Neural cell (in vitro differentiated cells): ENCODE measurements around the gene POLN. TPM values are rescaled to one million over a fixed set of nuclear protein-coding genes. Genes with fewer than 3 reads are reported as not detected.
"Not testable (repeated sequence)": the region's sequence is repeated elsewhere in the genome, so short reads cannot be mapped to it uniquely, and the experiment has no call there.

ENCODE experiments used
- H2AFZ ChIP-seq: fragments of 200-600, 300-800 bp; sonication (generic), shearing (Covaris generic); 2 replicates; pipeline ENCODE4 v1.6.0; 2014; ENCODE audit warnings: low read depth, mild to moderate bottlenecking, antibody characterized with exemption, low read length, moderate library complexity
- H3F3A ChIP-seq: fragments of 200-600 bp; shearing (Covaris generic); 2 replicates; pipeline ENCODE4 v1.6.1; 2016; ENCODE audit warnings: mild to moderate bottlenecking, moderate library complexity, mixed read lengths, antibody characterized with exemption, low read length; ENCODE audit not compliant: insufficient read depth, poor library complexity, severe bottlenecking
- H3K27ac ChIP-seq: fragments of 200-600, 300-800 bp; sonication (generic), shearing (Covaris generic); 2 replicates; pipeline ENCODE4 v1.5.1; 2014; ENCODE audit warnings: mild to moderate bottlenecking, low read length, moderate library complexity
- H3K27me3 ChIP-seq: fragments of 300-800, 200-600 bp; sonication (generic), shearing (Covaris generic); 2 replicates; pipeline ENCODE4 v1.6.0; 2014; ENCODE audit warnings: mild to moderate bottlenecking, low read depth, low read length, moderate library complexity; ENCODE audit not compliant: insufficient read depth
- H3K36me3 ChIP-seq: fragments of 300-800, 200-600 bp; sonication (generic), shearing (Covaris generic); 2 replicates; pipeline ENCODE4 v1.5.1; 2014; ENCODE audit warnings: mild to moderate bottlenecking, antibody characterized with exemption, low read length, moderate library complexity; ENCODE audit not compliant: insufficient read depth
- H3K4me2 ChIP-seq: fragments of 300-800, 200-600 bp; sonication (generic), shearing (Covaris generic); 2 replicates; pipeline ENCODE4 v1.6.0; 2014; ENCODE audit warnings: mild to moderate bottlenecking, low read length
- H3K4me3 ChIP-seq: fragments of 300-800, 200-600 bp; sonication (generic), shearing (Covaris generic); 2 replicates; pipeline ENCODE4 v1.5.1; 2014; ENCODE audit warnings: mild to moderate bottlenecking, low read length, moderate library complexity
- H3K79me2 ChIP-seq: fragments of 200-600 bp; shearing (Covaris generic); replicated peaks from 2 replicates; pipeline ENCODE4 v1.6.0; 2014; ENCODE audit warnings: mild to moderate bottlenecking, low read length, moderate library complexity; ENCODE audit not compliant: insufficient read depth
- H3K9ac ChIP-seq: fragments of 300-800, 200-600 bp; sonication (generic), shearing (Covaris generic); 2 replicates; pipeline ENCODE4 v1.6.1; 2016; ENCODE audit warnings: mild to moderate bottlenecking, low read length, mixed read lengths
- H3K9me2 ChIP-seq: fragments of 200-600 bp; shearing (Covaris generic); 2 replicates; pipeline ENCODE4 v1.6.1; 2016; ENCODE audit warnings: mild to moderate bottlenecking, low read length, mixed read lengths; ENCODE audit not compliant: insufficient read depth
- H3K9me3 ChIP-seq: fragments of 200-600, 300-800 bp; sonication (generic), shearing (Covaris generic); 2 replicates; pipeline ENCODE4 v1.6.1; 2016; ENCODE audit warnings: mild to moderate bottlenecking, mixed run types, low read length, moderate library complexity, mixed read lengths
- H4K20me1 ChIP-seq: fragments of 200-600 bp; shearing (Covaris generic); 2 replicates; pipeline ENCODE4 v1.6.1; 2016; ENCODE audit warnings: mild to moderate bottlenecking, mixed run types; ENCODE audit not compliant: insufficient read depth
- EP300 ChIP-seq: fragments of 450-650 bp; conservative IDR thresholded peaks from 2 replicates; pipeline ENCODE4 v1.6.1; 2014; ENCODE audit warnings: antibody characterized with exemption, mild to moderate bottlenecking, moderate library complexity; ENCODE audit not compliant: poor library complexity, severe bottlenecking
- EZH2 ChIP-seq: fragments of 200-600, 300-800 bp; shearing (Covaris generic), sonication (generic); IDR thresholded peaks from 2 replicates; pipeline ENCODE4 v1.6.1; 2014; ENCODE audit warnings: antibody characterized with exemption, low read length, borderline replicate concordance, mild to moderate bottlenecking; ENCODE audit not compliant: insufficient read depth, poor library complexity, severe bottlenecking
- MXI1 ChIP-seq: fragments of 450-650 bp; conservative IDR thresholded peaks from 2 replicates; pipeline ENCODE4 v1.6.1; 2014; ENCODE audit warnings: antibody characterized with exemption, mild to moderate bottlenecking; ENCODE audit not compliant: poor library complexity, severe bottlenecking
- POLR2AphosphoS5 ChIP-seq: IDR thresholded peaks from 2 replicates; pipeline ENCODE4 v1.6.1; 2012
- RAD21 ChIP-seq: fragments of 450-650 bp; conservative IDR thresholded peaks from 2 replicates; pipeline ENCODE4 v1.6.1; 2014; ENCODE audit warnings: antibody characterized with exemption, mild to moderate bottlenecking, moderate library complexity
- SMC3 ChIP-seq: fragments of 450-650 bp; conservative IDR thresholded peaks from 2 replicates; pipeline ENCODE4 v1.6.1; 2014; ENCODE audit warnings: antibody characterized with exemption, mild to moderate bottlenecking, moderate library complexity; ENCODE audit not compliant: poor library complexity
- TAF1 ChIP-seq: IDR thresholded peaks from 2 replicates; pipeline ENCODE4 v1.6.1; 2012; ENCODE audit warnings: low read depth
- polyA plus RNA-seq: library from polyadenylated mRNA; depleted of rRNA; stranded (reverse); fragments of >200 nt; gene quantifications from 2 replicates; pipeline ENCODE4 v1.2.3, GENCODE V29; 2014
- TF ChIP-seq, protein P1 (sequence below): IDR thresholded peaks from 2 replicates; pipeline ENCODE4 v1.6.1; 2012; ENCODE audit warnings: borderline replicate concordance
- TF ChIP-seq, protein P2 (sequence below): fragments of 450-650 bp; IDR thresholded peaks from 2 replicates; pipeline ENCODE4 v1.5.1; 2014; ENCODE audit warnings: antibody characterized with exemption, mild to moderate bottlenecking, moderate library complexity; ENCODE audit not compliant: poor library complexity, severe bottlenecking

Gene POLN
- polyA plus RNA-seq, 1 donor from 2014 or later: 1.1 TPM

DNA sequence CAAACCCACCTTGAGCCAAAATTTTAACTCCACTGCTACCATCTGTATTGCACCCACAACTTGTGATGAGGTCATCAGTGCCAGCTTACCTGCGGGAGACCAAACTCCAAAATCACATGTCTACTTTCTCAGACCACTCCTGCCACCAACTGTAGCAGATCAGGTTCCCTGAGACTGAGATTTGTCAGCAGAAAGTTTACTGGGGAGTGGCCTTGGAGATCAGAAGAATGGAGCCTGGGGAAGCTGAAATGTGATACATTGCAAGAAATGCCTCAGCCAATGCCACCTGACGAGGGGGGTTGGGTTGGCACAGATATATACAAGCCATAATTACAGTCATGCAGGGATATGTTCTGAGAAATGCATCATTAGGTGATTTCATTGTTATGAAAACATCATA lies 19.1 kb downstream of the POLN start:
- H3K36me3 ChIP-seq: no peaks in the 10 kb centered on the region
- no peaks in the 10 kb centered on the region for H4K20me1 ChIP-seq
- TF ChIP-seq, protein P1, sequence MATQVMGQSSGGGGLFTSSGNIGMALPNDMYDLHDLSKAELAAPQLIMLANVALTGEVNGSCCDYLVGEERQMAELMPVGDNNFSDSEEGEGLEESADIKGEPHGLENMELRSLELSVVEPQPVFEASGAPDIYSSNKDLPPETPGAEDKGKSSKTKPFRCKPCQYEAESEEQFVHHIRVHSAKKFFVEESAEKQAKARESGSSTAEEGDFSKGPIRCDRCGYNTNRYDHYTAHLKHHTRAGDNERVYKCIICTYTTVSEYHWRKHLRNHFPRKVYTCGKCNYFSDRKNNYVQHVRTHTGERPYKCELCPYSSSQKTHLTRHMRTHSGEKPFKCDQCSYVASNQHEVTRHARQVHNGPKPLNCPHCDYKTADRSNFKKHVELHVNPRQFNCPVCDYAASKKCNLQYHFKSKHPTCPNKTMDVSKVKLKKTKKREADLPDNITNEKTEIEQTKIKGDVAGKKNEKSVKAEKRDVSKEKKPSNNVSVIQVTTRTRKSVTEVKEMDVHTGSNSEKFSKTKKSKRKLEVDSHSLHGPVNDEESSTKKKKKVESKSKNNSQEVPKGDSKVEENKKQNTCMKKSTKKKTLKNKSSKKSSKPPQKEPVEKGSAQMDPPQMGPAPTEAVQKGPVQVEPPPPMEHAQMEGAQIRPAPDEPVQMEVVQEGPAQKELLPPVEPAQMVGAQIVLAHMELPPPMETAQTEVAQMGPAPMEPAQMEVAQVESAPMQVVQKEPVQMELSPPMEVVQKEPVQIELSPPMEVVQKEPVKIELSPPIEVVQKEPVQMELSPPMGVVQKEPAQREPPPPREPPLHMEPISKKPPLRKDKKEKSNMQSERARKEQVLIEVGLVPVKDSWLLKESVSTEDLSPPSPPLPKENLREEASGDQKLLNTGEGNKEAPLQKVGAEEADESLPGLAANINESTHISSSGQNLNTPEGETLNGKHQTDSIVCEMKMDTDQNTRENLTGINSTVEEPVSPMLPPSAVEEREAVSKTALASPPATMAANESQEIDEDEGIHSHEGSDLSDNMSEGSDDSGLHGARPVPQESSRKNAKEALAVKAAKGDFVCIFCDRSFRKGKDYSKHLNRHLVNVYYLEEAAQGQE: no peak
- H3F3A ChIP-seq: no peaks in the 10 kb centered on the region
- no peak overlapping the region for H3K27ac ChIP-seq
- no peaks in the 10 kb centered on the region for H3K27me3 ChIP-seq
- H3K4me2 ChIP-seq: no peak overlapping the region
- H3K9me3 ChIP-seq: no peaks in the 10 kb centered on the region
- no peak overlapping the region for H3K9ac ChIP-seq
- H3K79me2 ChIP-seq: no peaks in the 10 kb centered on the region
- H3K4me3 ChIP-seq: no peak overlapping the region
- H3K9me2 ChIP-seq: no peaks in the 10 kb centered on the region
- H2AFZ ChIP-seq: no peak overlapping the region

DNA sequence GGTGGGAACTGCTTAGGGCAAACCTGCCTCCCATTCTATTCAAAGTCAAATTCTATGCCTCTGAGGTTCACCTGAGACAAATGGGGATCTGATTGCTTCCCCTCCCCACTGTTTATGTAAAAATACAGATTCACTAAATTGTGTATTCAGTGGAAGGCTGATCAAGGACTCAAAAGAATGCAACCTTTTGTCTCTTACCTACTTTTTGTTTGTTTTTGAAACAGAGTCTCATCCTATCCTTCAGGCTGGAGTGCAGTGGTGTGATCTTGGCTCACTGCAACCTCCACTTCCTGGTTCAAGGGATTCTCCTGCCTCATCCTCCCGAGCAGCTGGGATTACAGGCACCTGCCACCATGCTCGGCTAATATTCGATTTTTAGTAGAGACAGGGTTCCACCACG lies 20.5 kb downstream of the POLN start:
- H3K36me3 ChIP-seq, H3K9ac ChIP-seq, H2AFZ ChIP-seq, H3K27ac ChIP-seq, H3F3A ChIP-seq, H3K79me2 ChIP-seq, H4K20me1 ChIP-seq, H3K9me2 ChIP-seq, H3K27me3 ChIP-seq, H3K4me2 ChIP-seq, H3K4me3 ChIP-seq, H3K9me3 ChIP-seq: not testable (repeated sequence)

DNA sequence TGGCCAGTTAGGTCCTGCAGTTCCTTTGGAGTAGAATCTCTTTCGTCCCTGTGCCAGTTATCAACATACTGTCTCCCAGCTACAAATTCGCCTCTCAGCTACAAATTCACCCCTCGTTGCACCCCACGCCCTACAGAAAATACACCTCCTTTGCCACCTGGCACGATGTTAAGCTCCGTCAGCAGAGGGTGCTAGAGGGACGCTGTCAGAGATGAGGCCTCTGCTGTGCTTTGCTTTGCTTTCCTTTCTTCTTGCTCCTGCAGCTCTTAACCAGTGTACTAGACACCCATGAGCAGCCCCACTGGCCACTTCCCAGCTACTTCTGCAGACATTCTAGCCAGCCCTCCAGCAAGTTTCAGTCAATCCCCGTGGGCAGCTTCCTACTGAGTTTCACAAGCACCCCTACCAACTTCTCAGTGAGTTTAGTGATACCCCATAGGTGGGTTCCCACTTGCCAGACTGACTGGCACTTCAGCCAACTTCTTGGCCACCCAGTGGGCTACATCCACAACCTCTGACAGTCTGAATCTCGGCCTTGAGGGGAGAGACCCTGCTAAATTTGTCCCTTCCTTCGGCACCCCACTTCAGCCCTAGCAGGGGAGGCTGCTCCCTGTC lies 21.8 kb downstream of the POLN start:
- Histone ChIP-seq H2AFZ (no peak overlapping the region), H3K4me3 (no peak overlapping the region), H4K20me1 (no peaks in the 10 kb centered on the region), H3K36me3 (no peaks in the 10 kb centered on the region), H3K79me2 (no peaks in the 10 kb centered on the region), H3K9ac (no peak overlapping the region), H3K4me2 (no peak overlapping the region), H3K27ac (no peak overlapping the region), H3K9me2 (no peaks in the 10 kb centered on the region), H3F3A (no peaks in the 10 kb centered on the region), H3K27me3 (no peaks in the 10 kb centered on the region), H3K9me3 (no peaks in the 10 kb centered on the region)
- TF ChIP-seq, protein P2, sequence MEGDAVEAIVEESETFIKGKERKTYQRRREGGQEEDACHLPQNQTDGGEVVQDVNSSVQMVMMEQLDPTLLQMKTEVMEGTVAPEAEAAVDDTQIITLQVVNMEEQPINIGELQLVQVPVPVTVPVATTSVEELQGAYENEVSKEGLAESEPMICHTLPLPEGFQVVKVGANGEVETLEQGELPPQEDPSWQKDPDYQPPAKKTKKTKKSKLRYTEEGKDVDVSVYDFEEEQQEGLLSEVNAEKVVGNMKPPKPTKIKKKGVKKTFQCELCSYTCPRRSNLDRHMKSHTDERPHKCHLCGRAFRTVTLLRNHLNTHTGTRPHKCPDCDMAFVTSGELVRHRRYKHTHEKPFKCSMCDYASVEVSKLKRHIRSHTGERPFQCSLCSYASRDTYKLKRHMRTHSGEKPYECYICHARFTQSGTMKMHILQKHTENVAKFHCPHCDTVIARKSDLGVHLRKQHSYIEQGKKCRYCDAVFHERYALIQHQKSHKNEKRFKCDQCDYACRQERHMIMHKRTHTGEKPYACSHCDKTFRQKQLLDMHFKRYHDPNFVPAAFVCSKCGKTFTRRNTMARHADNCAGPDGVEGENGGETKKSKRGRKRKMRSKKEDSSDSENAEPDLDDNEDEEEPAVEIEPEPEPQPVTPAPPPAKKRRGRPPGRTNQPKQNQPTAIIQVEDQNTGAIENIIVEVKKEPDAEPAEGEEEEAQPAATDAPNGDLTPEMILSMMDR: peak; percentile 87
- peak; percentile 83 for TF ChIP-seq SMC3
- no peak for TF ChIP-seq POLR2AphosphoS5
- no peak for TF ChIP-seq MXI1
- TF ChIP-seq TAF1: no peak
- no peak for TF ChIP-seq EZH2
- TF ChIP-seq EP300: no peak
- TF ChIP-seq, protein P1: no peak
- peak; percentile 88 for TF ChIP-seq RAD21
